GM10248 (cell line): Measurements from ENCODE around the gene APOC3.

Source experiments
- CTCF ChIA-PET: fragments of 300-600 bp; sonication (Branson Sonifier 250); formaldehyde crosslinking; extraction: SDS; loops from one replicate; lab custom pipeline; 2021; ENCODE audit warnings: antibody characterized with exemption; lab: Yijun Ruan, JAX
- POLR2A ChIA-PET: fragments of 350-650 bp; sonication (Branson Sonifier 250); formaldehyde crosslinking; extraction: SDS; loops from one replicate; lab custom pipeline; 2020; ENCODE audit warnings: antibody characterized with exemption; lab: Yijun Ruan, JAX
- DNase-seq: peaks from one replicate; pipeline ENCODE4 v3.0.0; 2012; ENCODE audit errors: extremely low spot score
- TF ChIP-seq, protein P1 (sequence below): IDR thresholded peaks from 2 replicates; pipeline ENCODE4 v1.5.1; 2012; ENCODE audit warnings: mild to moderate bottlenecking, low read depth; ENCODE audit errors: extremely low read depth, missing control alignments, control extremely low read depth

The APOC3 gene

DNA sequence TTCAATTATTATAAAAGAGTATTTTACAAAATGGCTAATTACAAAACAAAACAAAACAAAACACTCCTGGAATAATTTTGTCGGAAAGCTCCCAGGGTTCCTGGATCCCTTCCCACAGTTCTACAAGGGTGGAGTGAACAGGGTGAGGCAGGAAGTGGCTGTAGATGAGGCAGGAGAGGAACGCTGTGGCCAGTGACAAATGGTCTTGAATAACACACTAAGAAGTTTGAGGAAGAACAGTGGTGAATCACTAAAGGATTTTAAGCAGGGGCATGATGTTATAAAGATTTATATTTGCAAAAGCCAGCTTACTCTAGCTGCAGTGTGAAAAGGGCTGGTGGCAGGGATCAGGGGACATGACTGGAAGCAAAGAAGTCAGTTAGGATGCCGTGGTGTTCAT is 41.5 kb downstream of the APOC3 start:
- ChIA-PET CTCF (interaction anchor here (1.3 kb wide), 2 partner anchors 9 to 16 kb away, joined by 3 to 4 read pairs; no protein-coding TSS in a partner anchor), POLR2A (no interaction called here)
- no peak for DNase-seq
- TF ChIP-seq, protein P1, sequence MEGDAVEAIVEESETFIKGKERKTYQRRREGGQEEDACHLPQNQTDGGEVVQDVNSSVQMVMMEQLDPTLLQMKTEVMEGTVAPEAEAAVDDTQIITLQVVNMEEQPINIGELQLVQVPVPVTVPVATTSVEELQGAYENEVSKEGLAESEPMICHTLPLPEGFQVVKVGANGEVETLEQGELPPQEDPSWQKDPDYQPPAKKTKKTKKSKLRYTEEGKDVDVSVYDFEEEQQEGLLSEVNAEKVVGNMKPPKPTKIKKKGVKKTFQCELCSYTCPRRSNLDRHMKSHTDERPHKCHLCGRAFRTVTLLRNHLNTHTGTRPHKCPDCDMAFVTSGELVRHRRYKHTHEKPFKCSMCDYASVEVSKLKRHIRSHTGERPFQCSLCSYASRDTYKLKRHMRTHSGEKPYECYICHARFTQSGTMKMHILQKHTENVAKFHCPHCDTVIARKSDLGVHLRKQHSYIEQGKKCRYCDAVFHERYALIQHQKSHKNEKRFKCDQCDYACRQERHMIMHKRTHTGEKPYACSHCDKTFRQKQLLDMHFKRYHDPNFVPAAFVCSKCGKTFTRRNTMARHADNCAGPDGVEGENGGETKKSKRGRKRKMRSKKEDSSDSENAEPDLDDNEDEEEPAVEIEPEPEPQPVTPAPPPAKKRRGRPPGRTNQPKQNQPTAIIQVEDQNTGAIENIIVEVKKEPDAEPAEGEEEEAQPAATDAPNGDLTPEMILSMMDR = no peak

DNA sequence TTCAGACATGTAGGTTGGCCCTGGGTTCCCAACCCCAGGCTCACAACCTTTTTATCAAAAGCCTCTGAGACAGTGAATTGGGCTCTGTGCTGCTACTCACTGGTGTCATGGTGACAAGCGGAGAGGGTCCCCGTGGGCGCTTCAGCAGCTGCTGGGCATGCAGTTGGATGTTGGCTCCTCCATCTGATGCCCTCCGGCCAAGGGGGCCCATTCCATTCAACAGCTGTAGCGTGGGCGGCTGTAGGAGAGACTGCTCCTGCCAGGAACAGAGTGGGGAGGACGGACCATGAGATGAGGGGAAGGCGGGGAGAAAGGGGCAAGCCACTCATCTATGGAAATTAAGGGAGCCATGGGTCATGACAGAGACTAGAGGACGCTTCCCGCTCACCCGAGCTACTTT is 43.7 kb downstream of the APOC3 start:
- ChIA-PET POLR2A (no interaction called here), CTCF (interaction anchor here (1.3 to 2.1 kb wide), 5 partner anchors 9 to 233 kb away, joined by 3 to 6 read pairs (median 5); no protein-coding TSS in a partner anchor)
- DNase-seq = no peak
- TF ChIP-seq, protein P1 = no peak

DNA sequence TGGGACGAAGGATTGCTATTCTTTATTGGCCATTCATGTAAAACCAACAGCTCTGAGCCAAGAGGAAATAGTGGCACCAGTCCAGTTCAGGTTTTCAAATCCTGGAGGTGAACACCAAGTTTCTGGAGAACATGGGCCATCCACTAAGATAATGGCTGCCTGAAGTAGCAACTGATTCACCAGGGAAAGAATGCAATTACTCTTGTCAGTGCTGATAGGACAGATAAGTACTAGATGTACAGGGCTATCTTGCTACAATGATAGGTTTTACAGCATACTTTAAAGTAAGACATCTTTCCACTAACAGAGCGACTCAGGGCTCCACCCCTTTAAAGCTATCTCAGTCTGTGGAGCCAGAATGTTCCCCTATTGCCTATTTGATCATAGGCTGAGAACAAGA is 44.5 kb downstream of the APOC3 start:
- ChIA-PET POLR2A (no interaction called here), CTCF (interaction anchor here (1.4 to 1.5 kb wide), 3 partner anchors 10 to 232 kb away, joined by 3 to 5 read pairs (median 5); no protein-coding TSS in a partner anchor)
- no peak for DNase-seq
- TF ChIP-seq, protein P1 = no peak

DNA sequence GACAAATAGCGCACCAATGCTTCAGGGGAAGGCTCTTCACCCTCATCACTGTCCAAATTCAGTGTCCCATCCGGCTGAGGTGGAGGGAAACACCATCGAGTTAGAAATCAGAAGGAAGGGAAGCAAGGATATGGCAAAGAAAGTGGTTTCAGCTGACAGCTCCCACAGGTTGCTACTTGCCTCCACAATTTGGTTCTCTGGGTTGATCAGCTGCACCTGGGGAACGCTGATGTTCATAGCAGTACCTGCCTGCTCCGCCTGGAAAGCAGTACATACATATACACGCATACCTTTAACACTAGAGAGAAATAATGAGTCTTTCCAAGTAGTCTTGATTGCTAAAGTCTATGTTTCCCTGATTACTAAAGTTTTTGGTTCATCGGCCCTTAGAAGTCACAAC is 45.5 kb downstream of the APOC3 start:
- CTCF ChIA-PET = no interaction called here
- POLR2A ChIA-PET = no interaction called here
- DNase-seq = no peak
- TF ChIP-seq, protein P1 = no peak

DNA sequence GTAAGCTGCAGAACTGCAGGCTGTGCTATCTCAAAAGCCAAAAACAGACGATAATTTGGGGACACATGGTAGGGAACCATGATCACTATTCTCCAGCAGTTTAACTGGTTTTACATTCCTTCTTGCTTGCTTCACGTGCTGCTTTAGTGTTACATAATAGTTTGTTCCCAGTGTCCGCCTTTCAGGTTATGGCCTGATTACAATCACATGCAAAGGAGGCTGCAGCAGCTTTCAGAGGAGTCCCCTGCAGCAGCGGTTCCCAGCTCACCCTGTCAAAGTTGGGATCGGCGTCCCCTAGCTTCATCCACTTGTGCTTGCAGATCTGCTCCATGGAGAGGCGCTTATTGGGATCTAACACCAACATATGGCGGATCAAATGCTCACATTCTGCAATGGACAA is 46.9 kb downstream of the APOC3 start:
- no peak for DNase-seq
- TF ChIP-seq, protein P1 = no peak
- POLR2A ChIA-PET = interaction anchor here (0.6 kb wide), 1 partner anchor 303 kb away, joined by 5 read pairs; no protein-coding TSS in a partner anchor
- CTCF ChIA-PET = interaction anchor here (1.1 to 8.7 kb wide), 4 partner anchors 9 to 228 kb away, joined by 3 to 132 read pairs (median 26); no protein-coding TSS in a partner anchor

DNA sequence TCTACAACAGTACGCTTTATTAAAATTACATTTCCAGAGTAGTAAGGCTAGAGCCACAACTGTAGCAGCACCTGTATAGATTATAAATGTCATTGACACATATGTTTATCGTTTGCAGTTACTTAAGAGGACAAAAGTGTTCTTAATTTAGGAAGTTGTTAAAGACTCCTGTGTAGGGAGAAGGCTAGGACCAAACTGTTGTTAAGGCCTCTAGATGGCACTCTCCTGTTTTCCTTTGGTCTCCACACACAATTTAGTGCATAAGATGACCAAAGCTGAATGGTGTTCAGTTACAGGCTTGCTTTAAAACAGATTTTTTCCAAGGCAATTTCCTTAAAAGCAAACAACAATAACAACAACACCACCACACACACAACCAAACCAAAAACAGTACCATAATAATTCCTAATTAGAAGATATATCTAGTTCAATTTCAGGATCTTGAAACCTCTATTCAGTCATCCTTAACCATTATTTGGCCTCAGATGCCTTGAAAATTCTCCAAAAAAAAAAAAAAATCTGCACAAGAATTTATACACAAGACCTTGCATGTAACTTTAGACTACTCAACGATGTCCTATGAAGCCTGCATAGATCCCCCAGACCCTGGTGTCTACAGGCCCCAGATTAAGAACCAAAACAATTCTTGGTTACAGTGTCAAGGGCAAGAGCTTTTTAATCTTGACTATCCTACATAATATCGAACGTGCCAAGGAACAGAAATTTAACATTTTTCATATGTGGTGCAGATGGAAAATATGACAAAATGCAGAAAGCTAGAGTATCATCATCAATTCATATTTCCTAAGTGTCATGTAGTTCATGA is 50.3 kb downstream of the APOC3 start:
- TF ChIP-seq, protein P1 = peak; percentile 64
- peak; percentile 68 for DNase-seq
- CTCF ChIA-PET = interaction anchor here (0.6 to 8.7 kb wide), 25 partner anchors 10 to 352 kb away, joined by 3 to 132 read pairs (median 4); partner anchors contain the start of genes APOA5, PCSK7 and ZPR1
- POLR2A ChIA-PET = no interaction called here
